CD4-positive, alpha-beta T cell treated with Interleukin-6 at 100 ng/mL for 8 hours (primary cell): Measurements from ENCODE around the gene TXK.
"Not testable (repeated sequence)": the region's sequence is repeated elsewhere in the genome, so short reads cannot be mapped to it uniquely, and the experiment has no call there.

Experiments used
- DNase-seq: peaks from one replicate; pipeline ENCODE4 v3.0.0-alpha.2; 2020; ENCODE audit warnings: mixed read lengths, low spot score

TXK gene

GRCh38 chr4:48134081-48134480 lies at the start of gene TXK:
TXK (minus strand) TSS chr4:48134250; CDS start chr4:48134170, 80 bp downstream.
- DNase-seq, result peak; percentile 52

GRCh38 chr4:48180234-48180633 lies 46.2 kb upstream of the TXK start:
- DNase-seq, result no peak

GRCh38 chr4:48178931-48179330 lies 44.9 kb upstream of the TXK start:
- no peak for DNase-seq

- DNase-seq, result no peak
These were observed 41.8 kb upstream of the TXK start for GRCh38 chr4:48175806-48176205.

- DNase-seq, result no peak
These were observed 41.3 kb upstream of the TXK start for GRCh38 chr4:48175328-48175727.

- DNase-seq, result no peak
These were observed 39.3 kb upstream of the TXK start for GRCh38 chr4:48173056-48173991.

GRCh38 chr4:48172651-48173050 lies 38.6 kb upstream of the TXK start:
- no peak for DNase-seq

GRCh38 chr4:48169636-48170035 lies 35.6 kb upstream of the TXK start:
- DNase-seq, result no peak

- no peak for DNase-seq
These were observed 33.7 kb upstream of the TXK start for GRCh38 chr4:48167538-48168263.

GRCh38 chr4:48164561-48164960 lies 30.5 kb upstream of the TXK start:
- DNase-seq, result not testable (repeated sequence)

- no peak for DNase-seq
These were observed 29.7 kb upstream of the TXK start for GRCh38 chr4:48163746-48164145.

- DNase-seq, result no peak
These were observed 28.1 kb upstream of the TXK start for GRCh38 chr4:48162162-48162561.

GRCh38 chr4:48157271-48157670 lies 23.2 kb upstream of the TXK start:
- DNase-seq, result no peak

- DNase-seq, result no peak
These were observed 22.4 kb upstream of the TXK start for GRCh38 chr4:48156423-48156822.

GRCh38 chr4:48153791-48154550 lies 19.9 kb upstream of the TXK start:
- no peak for DNase-seq

GRCh38 chr4:48152259-48152658 lies 18.2 kb upstream of the TXK start:
- no peak for DNase-seq

GRCh38 chr4:48149827-48150370 lies 15.8 kb upstream of the TXK start:
- DNase-seq, result no peak

- no peak for DNase-seq
These were observed 13.6 kb upstream of the TXK start for GRCh38 chr4:48147621-48148020.

- peak; percentile 53 for DNase-seq
These were observed 7.0 kb upstream of the TXK start for GRCh38 chr4:48141048-48141447.

GRCh38 chr4:48139691-48140090 lies 5.6 kb upstream of the TXK start:
- DNase-seq, result peak; percentile 36

GRCh38 chr4:48138936-48139335 lies 4.9 kb upstream of the TXK start:
- peak; percentile 68 for DNase-seq

GRCh38 chr4:48138511-48138910 lies 4.5 kb upstream of the TXK start:
- DNase-seq, result no peak
